Measurements from ENCODE around the gene TRIM63. TPM values are rescaled to one million over a fixed set of nuclear protein-coding genes. Genes with fewer than 3 reads are reported as not detected.

Gene TRIM63
- total and polyA plus RNA-seq, 2 of the 8 experiments (the other 6 are each of a cell fraction or from before 2014, with no cell fraction given): not detected

DNA sequence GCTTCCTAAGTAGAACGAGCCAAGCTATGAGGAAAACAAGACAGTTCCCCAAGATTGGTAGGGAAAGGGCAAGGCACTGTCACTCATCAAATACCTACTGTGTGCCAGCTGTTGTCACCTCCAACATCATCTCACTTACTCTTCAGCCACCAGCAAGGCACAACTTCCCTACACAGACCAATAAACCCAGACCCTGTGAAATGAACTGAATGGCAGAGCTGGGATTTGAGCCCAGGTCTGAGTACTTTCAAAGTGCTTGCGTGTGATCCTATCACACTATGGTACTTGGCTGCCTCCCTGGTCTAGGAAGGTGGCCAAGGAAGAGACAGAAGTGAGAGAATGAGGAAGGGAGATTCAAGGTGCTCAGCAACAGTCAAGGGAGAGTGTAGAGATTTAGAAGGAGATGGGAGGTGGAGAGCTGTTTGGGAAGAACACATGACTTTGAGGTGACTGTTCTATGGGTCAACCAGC lies 16.7 kb upstream of the TRIM63 start (continued):
- TF ChIP-seq NANOG (IDR thresholded peaks at IDR 0.05; ENCODE audit: insufficient read depth, low read depth, low read length, poor library complexity, severe bottlenecking): no peak
- TF ChIP-seq RBBP5 (IDR thresholded peaks at IDR 0.05; ENCODE audit: borderline replicate concordance, low read depth, low read length): no peak
- TF ChIP-seq, protein P1, sequence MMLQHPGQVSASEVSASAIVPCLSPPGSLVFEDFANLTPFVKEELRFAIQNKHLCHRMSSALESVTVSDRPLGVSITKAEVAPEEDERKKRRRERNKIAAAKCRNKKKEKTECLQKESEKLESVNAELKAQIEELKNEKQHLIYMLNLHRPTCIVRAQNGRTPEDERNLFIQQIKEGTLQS (IDR thresholded peaks at IDR 0.05; ENCODE audit: insufficient read depth, low read depth, low read length): no peak

All from H1 (cell line).